NOMO-1 treated with DMSO at 0.1 percent for 48 hours (cell line): ENCODE data around the gene ANTXR1.
A peak's percentile ranks its signal among the peaks of the same experiment; 100 is the strongest.

ENCODE experiments used
- DNase-seq: peaks from one replicate; lab custom pipeline; 2025; ENCODE audit not compliant: unreplicated experiment; lab: John Stamatoyannopoulos, UW

ANTXR1 gene

GRCh38 chr2:69003731-69004130, 9.2 kb upstream of the ANTXR1 start:
- no peak for DNase-seq

DNA sequence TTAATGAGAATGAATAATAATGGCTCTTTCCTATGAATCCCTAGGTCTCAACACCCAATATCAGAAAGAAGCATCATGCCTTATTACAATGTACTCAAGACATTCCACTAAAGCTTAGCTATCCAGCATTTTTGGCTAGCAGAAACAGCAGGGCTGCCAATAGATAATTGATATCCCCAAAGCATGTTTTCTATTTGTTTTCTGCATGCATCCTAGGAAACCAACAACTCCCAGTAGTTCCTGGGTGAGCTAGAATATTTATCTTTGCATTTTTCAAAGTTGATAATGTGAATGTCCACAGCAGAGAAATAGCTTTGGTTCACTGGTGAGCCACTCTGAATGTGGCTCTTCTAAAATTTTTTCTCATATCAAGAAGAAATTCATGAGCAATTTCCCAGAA, 5.8 kb upstream of the ANTXR1 start:
- DNase-seq: no peak

GRCh38 chr2:69007603-69008002, 5.4 kb upstream of the ANTXR1 start:
- no peak for DNase-seq

DNA sequence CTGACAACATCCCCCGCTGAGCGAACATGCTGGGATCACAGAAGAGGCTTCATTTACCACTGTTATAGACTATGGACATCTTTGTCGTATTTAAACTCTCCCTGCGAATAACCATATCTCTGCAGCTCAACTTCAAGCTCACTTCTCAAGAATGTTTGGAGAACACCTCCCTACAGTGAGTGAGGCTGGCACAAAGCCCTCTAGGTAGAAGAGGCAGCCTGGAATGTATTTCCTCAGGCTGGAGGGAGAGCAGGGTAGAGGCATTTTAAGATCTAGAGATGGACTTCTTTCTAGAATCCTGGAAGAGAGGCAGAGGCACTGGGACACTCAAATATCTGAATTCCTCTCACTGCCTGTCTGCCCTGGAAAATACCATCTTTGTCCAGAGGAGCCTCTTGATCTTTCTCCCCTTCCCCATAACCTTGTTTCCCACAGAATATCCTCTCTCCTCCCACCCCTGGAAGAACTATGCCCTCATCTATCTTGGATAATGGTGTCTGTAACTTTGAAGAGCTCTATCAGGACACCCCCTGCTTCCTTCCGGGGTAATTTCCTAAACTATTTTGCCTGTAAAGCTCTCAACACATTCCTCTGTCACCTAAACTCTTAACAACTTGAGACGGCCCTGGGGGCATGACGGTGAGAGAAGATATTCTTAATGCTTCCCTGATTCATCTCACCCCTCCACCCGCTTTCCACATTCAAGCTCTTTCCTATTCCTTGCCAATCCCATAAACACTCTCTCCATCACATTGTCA, 2.4 kb upstream of the ANTXR1 start:
- no peak for DNase-seq

GRCh38 chr2:69011611-69012157, 1.3 kb upstream of the ANTXR1 start:
- DNase-seq: no peak

- peak; percentile 34 for DNase-seq
Observed at GRCh38 chr2:69012310-69013141, 453 bp upstream of the ANTXR1 start.

DNA sequence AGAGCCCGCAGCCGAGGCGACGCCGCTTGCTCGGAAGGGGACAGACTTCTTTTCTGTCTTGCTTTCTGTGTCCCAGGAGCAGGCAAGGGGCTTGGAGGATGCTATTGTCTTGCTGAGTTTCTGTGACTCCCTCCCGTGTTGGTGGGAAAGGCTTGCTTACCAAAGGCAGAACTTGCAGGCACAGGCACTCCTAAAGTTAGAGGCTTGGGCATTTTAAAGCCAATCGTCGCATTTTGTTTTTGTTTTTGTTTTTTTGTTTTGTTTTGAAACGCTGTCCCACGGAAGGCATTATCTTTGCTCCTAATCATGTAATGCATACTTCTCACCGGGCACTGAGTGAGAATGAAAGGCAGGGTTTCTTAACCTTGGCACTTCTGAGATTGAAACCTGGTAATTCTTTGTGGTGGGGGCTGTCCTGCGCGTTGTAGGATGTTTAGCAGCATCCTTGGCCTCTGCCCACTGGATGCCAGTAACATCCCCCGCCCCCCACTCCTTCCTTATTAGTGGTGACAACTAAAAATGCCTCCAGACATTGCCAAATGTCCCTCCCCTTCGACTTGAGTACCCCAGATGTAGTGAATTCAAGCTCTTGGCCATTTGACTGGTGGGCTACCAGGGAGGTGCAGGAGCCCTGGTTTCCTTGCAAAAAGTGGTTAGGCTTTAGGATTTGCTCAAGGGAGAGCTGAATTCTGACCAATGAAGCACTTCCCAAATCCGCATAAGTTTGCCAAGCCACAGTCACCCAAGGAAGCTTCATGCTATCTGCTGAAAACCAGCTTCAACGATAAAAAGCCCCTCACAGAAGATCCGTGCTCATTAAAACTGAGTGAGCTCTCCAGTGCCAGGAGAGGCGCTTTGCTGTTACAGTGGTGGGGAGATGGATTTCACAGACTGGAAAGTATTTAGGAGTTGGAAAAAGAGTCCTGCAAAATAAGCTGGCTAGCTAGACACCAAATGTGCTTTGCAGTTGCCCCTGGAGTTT, 1.2 kb downstream of the ANTXR1 start:
- no peak for DNase-seq

DNA sequence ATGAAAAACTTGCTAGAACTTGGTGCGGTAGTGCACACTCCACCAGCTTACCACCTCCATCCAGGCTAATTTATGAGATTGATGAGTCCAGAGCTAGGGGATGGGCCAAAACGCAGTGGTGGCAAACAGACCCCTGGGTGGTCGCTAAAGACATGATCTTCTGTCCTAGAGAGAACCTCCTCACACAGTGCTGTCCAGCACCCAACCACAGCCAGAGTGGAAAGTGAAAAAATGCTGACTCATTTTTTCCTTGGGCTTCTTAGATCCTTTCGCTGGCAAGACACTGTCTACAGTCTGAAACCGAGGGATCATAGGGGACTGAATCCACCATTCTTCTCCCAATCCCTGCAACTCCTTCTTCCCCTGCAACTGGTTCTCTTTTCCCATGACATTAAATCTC, 4.1 kb downstream of the ANTXR1 start:
- no peak for DNase-seq

- no peak for DNase-seq
Observed at GRCh38 chr2:69017835-69018234, 4.9 kb downstream of the ANTXR1 start.

GRCh38 chr2:69018678-69019095, 5.7 kb downstream of the ANTXR1 start:
- no peak for DNase-seq

DNA sequence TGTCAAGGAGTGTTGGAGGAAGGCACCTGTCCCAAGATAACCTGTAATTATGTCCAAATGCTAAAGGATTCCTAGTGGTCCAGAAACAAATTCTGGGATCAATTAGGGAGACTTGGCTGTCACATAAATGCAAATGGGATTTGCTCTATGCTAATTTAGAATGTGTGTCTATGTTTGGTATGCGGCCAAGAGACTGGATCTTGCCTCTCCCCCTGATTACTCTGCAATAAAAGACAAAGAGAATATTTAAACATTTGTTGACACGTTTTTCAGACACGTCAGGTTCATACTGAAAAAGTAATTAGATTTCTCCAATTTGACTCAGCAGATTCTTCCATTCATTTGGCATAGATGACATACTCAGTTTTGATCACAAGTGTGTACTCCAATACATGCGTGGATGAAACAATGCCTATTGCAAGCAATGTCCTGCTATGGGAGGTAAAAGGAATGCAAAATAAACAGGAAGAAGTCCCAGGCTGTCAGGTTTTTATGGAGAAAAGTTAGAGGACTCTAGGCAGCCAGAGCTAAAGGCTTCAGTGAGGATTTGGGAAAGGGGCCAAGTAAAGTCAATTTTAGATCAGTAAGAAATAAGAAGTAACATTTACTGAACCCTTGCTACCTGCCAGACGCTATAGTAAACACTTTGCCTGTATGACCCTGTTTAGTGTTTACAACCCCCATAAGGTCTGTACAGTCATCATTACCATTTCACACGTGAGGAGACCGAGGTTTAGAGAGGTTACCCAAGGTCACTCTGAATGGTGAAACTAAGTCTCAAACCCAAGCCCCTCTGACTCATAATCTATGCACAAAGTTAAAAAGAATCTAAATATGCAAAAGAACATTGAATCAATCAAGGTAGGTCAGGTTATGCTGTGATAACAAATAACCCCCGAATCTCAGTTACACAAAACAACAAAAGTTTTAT, 7.8 kb downstream of the ANTXR1 start:
- DNase-seq: no peak

DNA sequence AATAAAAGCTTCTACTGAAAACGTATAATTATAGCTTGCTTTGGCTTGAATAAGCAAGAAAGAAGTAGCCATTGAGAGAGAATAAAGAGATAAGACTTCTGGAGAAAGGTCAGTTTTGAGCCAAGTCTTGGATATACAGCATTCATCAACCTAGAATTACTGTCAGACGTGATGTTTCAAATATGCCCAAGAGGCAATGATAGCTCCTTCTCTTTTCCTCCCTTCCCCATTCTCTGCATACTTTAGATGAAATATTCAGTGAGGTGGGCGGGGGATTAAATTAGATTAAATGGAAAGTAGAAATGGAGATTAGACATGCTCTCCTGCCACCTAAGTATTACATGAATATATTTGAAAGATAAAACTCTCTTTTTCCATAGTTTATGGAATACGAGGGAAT, 8.7 kb downstream of the ANTXR1 start:
- DNase-seq: no peak

GRCh38 chr2:69022548-69022947, 9.6 kb downstream of the ANTXR1 start:
- DNase-seq: no peak

- DNase-seq: no peak
Observed at GRCh38 chr2:69023236-69023635, 10.3 kb downstream of the ANTXR1 start.

DNA sequence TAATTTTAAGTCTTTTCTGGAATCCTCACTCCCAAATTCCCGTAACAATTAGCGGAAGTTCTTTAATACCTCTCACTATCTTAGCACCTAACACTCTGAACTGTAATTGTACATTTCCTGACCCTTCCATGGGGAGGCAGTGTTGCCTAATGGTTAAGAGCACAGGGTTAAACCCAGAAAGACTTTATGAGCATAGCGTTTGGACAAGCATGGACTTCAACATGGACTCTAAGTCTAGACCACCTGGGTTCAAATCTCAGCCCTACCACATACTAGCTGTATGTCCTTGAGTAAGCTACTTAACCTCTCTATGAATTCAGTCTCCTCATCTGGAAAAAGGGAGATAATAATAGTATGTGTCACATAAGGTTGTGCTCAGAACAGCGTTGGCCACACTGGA, 13.0 kb downstream of the ANTXR1 start:
- peak; percentile 72 for DNase-seq

DNA sequence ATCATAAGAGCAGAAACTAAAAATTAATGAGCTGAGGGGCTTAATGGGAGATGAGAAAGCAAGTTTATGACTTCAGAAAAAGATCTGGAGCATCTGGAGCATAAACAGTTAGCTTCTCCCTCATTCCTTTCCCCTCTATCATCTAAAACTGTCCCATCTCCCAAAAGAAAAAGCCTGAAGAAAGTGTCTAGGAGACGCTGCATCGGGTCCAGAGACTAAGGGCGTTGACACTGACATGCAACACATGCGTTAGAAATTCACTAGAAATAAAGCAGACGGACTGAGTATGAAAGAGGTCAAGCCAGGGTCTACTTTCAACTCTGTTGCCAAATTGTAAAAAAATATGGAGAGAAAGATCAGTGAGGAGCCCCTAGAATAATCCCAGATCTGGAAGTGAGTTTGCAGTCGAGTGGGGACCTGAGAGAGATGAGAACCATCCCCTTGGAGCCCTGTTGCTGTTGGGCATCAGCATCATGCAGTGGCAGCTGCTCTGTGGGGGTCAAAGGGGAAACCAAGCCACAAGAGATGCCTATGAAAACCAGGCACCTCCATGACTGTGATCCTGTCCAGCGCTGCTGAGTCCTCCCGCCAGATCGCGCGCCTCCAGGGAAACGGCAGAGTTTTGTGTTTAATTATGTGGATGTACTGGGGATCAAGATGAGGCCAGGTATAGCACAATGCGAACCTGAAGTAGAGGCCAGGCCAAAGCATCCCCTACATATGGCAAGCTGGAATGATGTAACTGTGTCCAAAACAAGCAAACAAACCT, 13.9 kb downstream of the ANTXR1 start:
- DNase-seq: no peak

GRCh38 chr2:69030800-69031428, 17.9 kb downstream of the ANTXR1 start:
- no peak for DNase-seq

- DNase-seq: no peak
Observed at GRCh38 chr2:69031466-69031865, 18.5 kb downstream of the ANTXR1 start.

GRCh38 chr2:69032336-69032735, 19.4 kb downstream of the ANTXR1 start:
- DNase-seq: no peak
